ENCODE data around the gene PLPPR3. TPM values are rescaled to one million over a fixed set of nuclear protein-coding genes. Genes with fewer than 3 reads are reported as not detected.
"Not testable (repeated sequence)": the region's sequence is repeated elsewhere in the genome, so short reads cannot be mapped to it uniquely, and the experiment has no call there.

PLPPR3 gene
- total RNA-seq, 6 experiments from 2014 or later, result 0.09 TPM; not detected in 5

- peaks cover 6% of the 10 kb centered on the region for H3K36me3 Mint-ChIP-seq (ENCODE audit: low read depth)
- H3K4me3 Mint-ChIP-seq, result no peak overlapping the region
- no peaks in the 10 kb centered on the region for H3K9me3 Mint-ChIP-seq
- TF ChIP-seq CTCF (IDR thresholded peaks at IDR 0.05), result no peak
- no peak for DNase-seq
- H3K27ac Mint-ChIP-seq, result no peak overlapping the region
- H3K4me1 Mint-ChIP-seq (ENCODE audit: low read depth), result peaks cover 6% of the 10 kb centered on the region
- peaks cover 6% of the 10 kb centered on the region for H3K27me3 Mint-ChIP-seq (ENCODE audit: insufficient read depth)
These were observed 427 bp downstream of the PLPPR3 start for GRCh38 chr19:821231-821824.

- not testable (repeated sequence) for H3K9me3 Mint-ChIP-seq; DNase-seq; H3K4me1 Mint-ChIP-seq (ENCODE audit: low read depth); H3K4me3 Mint-ChIP-seq; H3K27me3 Mint-ChIP-seq (ENCODE audit: insufficient read depth); H3K27ac Mint-ChIP-seq
- peaks cover 13% of the 10 kb centered on the region for H3K36me3 Mint-ChIP-seq (ENCODE audit: low read depth)
These were observed 1.5 kb downstream of the PLPPR3 start for GRCh38 chr19:820212-820611.

DNA sequence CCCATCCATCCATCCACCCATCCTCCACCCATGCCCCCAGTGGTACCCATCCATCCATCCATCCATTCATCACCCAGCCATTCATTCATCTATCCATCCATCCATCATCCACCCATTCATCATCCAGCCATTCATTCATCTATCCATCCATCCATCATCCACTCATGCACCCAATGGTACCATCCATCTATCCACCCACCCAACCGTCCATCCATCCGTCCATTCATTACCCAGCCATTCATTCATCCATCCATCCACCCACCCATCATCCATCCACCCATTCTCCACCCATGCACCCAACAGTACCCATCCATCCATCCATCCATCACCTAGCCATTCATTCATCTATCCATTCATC, 5.3 kb downstream of the PLPPR3 start:
- peaks cover 21% of the 10 kb centered on the region for H3K27me3 Mint-ChIP-seq (ENCODE audit: insufficient read depth)
- DNase-seq, result no peak
- no peaks in the 10 kb centered on the region for H3K4me1 Mint-ChIP-seq (ENCODE audit: low read depth)
- H3K4me3 Mint-ChIP-seq, result peak overlapping the region; percentile 7; the same call in 1 of the 2 replicates
- peaks cover 28% of the 10 kb centered on the region for H3K36me3 Mint-ChIP-seq (ENCODE audit: low read depth)
- H3K27ac Mint-ChIP-seq, result no peak overlapping the region; the same call in 1 of the 2 replicates
- H3K9me3 Mint-ChIP-seq, result peaks cover 13% of the 10 kb centered on the region
- TF ChIP-seq CTCF (IDR thresholded peaks at IDR 0.05), result no peak

- DNase-seq, result no peak
- Mint-ChIP-seq H3K27ac (peak overlapping the region; percentile 12; the same call in 1 of the 2 replicates), H3K4me3 (peak overlapping the region; percentile 59; the same call in 1 of the 2 replicates), H3K9me3 (peaks cover 13% of the 10 kb centered on the region), H3K27me3 (ENCODE audit: insufficient read depth) (peaks cover 21% of the 10 kb centered on the region), H3K4me1 (ENCODE audit: low read depth) (no peaks in the 10 kb centered on the region), H3K36me3 (ENCODE audit: low read depth) (peaks cover 30% of the 10 kb centered on the region)
- no peak for TF ChIP-seq CTCF (IDR thresholded peaks at IDR 0.05)
These were observed 5.8 kb downstream of the PLPPR3 start for GRCh38 chr19:815775-816499.

- H3K36me3 Mint-ChIP-seq (ENCODE audit: low read depth), result peaks cover 34% of the 10 kb centered on the region
- peaks cover 21% of the 10 kb centered on the region for H3K27me3 Mint-ChIP-seq (ENCODE audit: insufficient read depth)
- peak overlapping the region; percentile 43; the same call in 1 of the 2 replicates for H3K27ac Mint-ChIP-seq
- no peaks in the 10 kb centered on the region for H3K4me1 Mint-ChIP-seq (ENCODE audit: low read depth)
- no peak for DNase-seq
- H3K9me3 Mint-ChIP-seq, result peaks cover 13% of the 10 kb centered on the region
- H3K4me3 Mint-ChIP-seq, result peak overlapping the region; percentile 32; the same call in 1 of the 2 replicates
- no peak for TF ChIP-seq CTCF (IDR thresholded peaks at IDR 0.05)
These were observed 6.5 kb downstream of the PLPPR3 start for GRCh38 chr19:815079-815774.

Data from HFFc6 (cell line).